ENCODE measurements around the gene CDX1. TPM values are rescaled to one million over a fixed set of nuclear protein-coding genes. Genes with fewer than 3 reads are reported as not detected.
A peak's percentile ranks its signal among the peaks of the same experiment; 100 is the strongest.

CDX1 gene
- total RNA-seq, 1 experiment from 2014 or later = 0.29 TPM

GRCh38 chr5:150153483-150153882, 13.1 kb upstream of the CDX1 start:
- no peak overlapping the region for H3K4me3 Mint-ChIP-seq (ENCODE audit: unreplicated experiment)
- Histone ChIP-seq H3K4me3 (ENCODE audit: low read depth, low read length) (no peak overlapping the region), H3K27me3 (replicated peaks; ENCODE audit: control insufficient read depth, insufficient read depth, low read length) (no peaks in the 10 kb centered on the region), H3K36me3 (ENCODE audit: control insufficient read depth, insufficient read depth, low read length) (no peaks in the 10 kb centered on the region), H3K9me3 (no peaks in the 10 kb centered on the region), H3K4me1 (peaks cover 7% of the 10 kb centered on the region; the same call in 1 of the 2 replicates)
- ChIA-PET POLR2A (no interaction called here), CTCF (no interaction called here)
- no peaks in the 10 kb centered on the region for H3K36me3 Mint-ChIP-seq (ENCODE audit: insufficient read depth, unreplicated experiment)
- intact Hi-C loops (cut with micrococcal nuclease; ENCODE audit: unreplicated experiment) = no loop called here
- no peaks in the 10 kb centered on the region for H3K9me3 Mint-ChIP-seq (ENCODE audit: unreplicated experiment)
- no peaks in the 10 kb centered on the region for H3K27me3 Mint-ChIP-seq (ENCODE audit: insufficient read depth, unreplicated experiment)
- peak overlapping the region; percentile 60 for H3K27ac Mint-ChIP-seq (ENCODE audit: unreplicated experiment)
- no peak for DNase-seq
- peaks cover 20% of the 10 kb centered on the region for H3K4me1 Mint-ChIP-seq (ENCODE audit: low read depth, unreplicated experiment)
- TF ChIP-seq CTCF (IDR thresholded peaks at IDR 0.05; ENCODE audit: insufficient read depth in 1 of 2, low read depth in 1 of 2, low read length in 1 of 2, severe bottlenecking in 1 of 2, unreplicated experiment in 1 of 2) = no peak
- BruUV-seq (replicated peaks) = no TSS peak

- no peaks in the 10 kb centered on the region for H3K9me3 ChIP-seq
- peaks cover 9% of the 10 kb centered on the region; the same call in 1 of the 2 replicates for H3K4me1 ChIP-seq
- H3K27me3 ChIP-seq (replicated peaks; ENCODE audit: control insufficient read depth, insufficient read depth, low read length) = no peaks in the 10 kb centered on the region
- no peak for DNase-seq
- Mint-ChIP-seq H3K36me3 (ENCODE audit: insufficient read depth, unreplicated experiment) (no peaks in the 10 kb centered on the region), H3K27me3 (ENCODE audit: insufficient read depth, unreplicated experiment) (no peaks in the 10 kb centered on the region), H3K4me1 (ENCODE audit: low read depth, unreplicated experiment) (peaks cover 14% of the 10 kb centered on the region), H3K27ac (ENCODE audit: unreplicated experiment) (peak overlapping the region; percentile 60), H3K4me3 (ENCODE audit: unreplicated experiment) (no peak overlapping the region), H3K9me3 (ENCODE audit: unreplicated experiment) (no peaks in the 10 kb centered on the region)
- no TSS peak for BruUV-seq (replicated peaks)
- ChIA-PET POLR2A (no interaction called here), CTCF (no interaction called here)
- intact Hi-C loops (cut with micrococcal nuclease; ENCODE audit: unreplicated experiment) = no loop called here
- no peak overlapping the region for H3K4me3 ChIP-seq (ENCODE audit: low read depth, low read length)
- no peak for TF ChIP-seq CTCF (IDR thresholded peaks at IDR 0.05; ENCODE audit: insufficient read depth in 1 of 2, low read depth in 1 of 2, low read length in 1 of 2, severe bottlenecking in 1 of 2, unreplicated experiment in 1 of 2)
- H3K36me3 ChIP-seq (ENCODE audit: control insufficient read depth, insufficient read depth, low read length) = no peaks in the 10 kb centered on the region
Observed at GRCh38 chr5:150153957-150154617, 12.5 kb upstream of the CDX1 start.

GRCh38 chr5:150154618-150155128, 11.9 kb upstream of the CDX1 start:
- Histone ChIP-seq H3K36me3 (ENCODE audit: control insufficient read depth, insufficient read depth, low read length) (no peaks in the 10 kb centered on the region), H3K4me1 (0 out of 2 replicates have a peak, but pooled peaks cover 3% of the 10 kb centered on the region), H3K9me3 (no peaks in the 10 kb centered on the region), H3K27me3 (replicated peaks; ENCODE audit: control insufficient read depth, insufficient read depth, low read length) (no peaks in the 10 kb centered on the region), H3K4me3 (ENCODE audit: low read depth, low read length) (no peak overlapping the region)
- intact Hi-C loops (cut with micrococcal nuclease; ENCODE audit: unreplicated experiment) = no loop called here
- no peak for DNase-seq
- CTCF ChIA-PET = no interaction called here
- H3K27ac Mint-ChIP-seq (ENCODE audit: unreplicated experiment) = peak overlapping the region; percentile 60
- no peaks in the 10 kb centered on the region for H3K9me3 Mint-ChIP-seq (ENCODE audit: unreplicated experiment)
- POLR2A ChIA-PET = no interaction called here
- H3K4me1 Mint-ChIP-seq (ENCODE audit: low read depth, unreplicated experiment) = peaks cover 13% of the 10 kb centered on the region
- H3K27me3 Mint-ChIP-seq (ENCODE audit: insufficient read depth, unreplicated experiment) = no peaks in the 10 kb centered on the region
- no peak overlapping the region for H3K4me3 Mint-ChIP-seq (ENCODE audit: unreplicated experiment)
- no peak for TF ChIP-seq CTCF (IDR thresholded peaks at IDR 0.05; ENCODE audit: insufficient read depth in 1 of 2, low read depth in 1 of 2, low read length in 1 of 2, severe bottlenecking in 1 of 2, unreplicated experiment in 1 of 2)
- no peaks in the 10 kb centered on the region for H3K36me3 Mint-ChIP-seq (ENCODE audit: insufficient read depth, unreplicated experiment)
- BruUV-seq (replicated peaks) = no TSS peak

Measured in Caco-2 (cell line).